H1 (cell line): ENCODE measurements around the gene RSAD2. TPM values are rescaled to one million over a fixed set of nuclear protein-coding genes. Genes with fewer than 3 reads are reported as not detected.

Experiments
- CTCF ChIA-PET: fragments of 300-600 bp; sonication (Branson Sonifier 250); formaldehyde crosslinking; loops from one replicate; lab custom pipeline; 2021; ENCODE audit not compliant: partially characterized antibody; lab: Charles Lee
- POLR2A ChIA-PET: fragments of 300-600 bp; sonication (Branson Sonifier 250); formaldehyde crosslinking; loops from one replicate; lab custom pipeline; 2021; ENCODE audit warnings: inconsistent platforms; ENCODE audit not compliant: partially characterized antibody; lab: Charles Lee
- DNase-seq, 2 experiments: peaks; one replicate each; pipeline versions ENCODE4 v3.0.0 to v3.0.0-alpha.2; 2010 to 2022; ENCODE audit warnings: low spot score in 2 of 2, low read depth in 1 of 2, mixed read lengths in 1 of 2
- FAIRE-seq: peaks from 2 replicates; lab custom pipeline; 2011; peaks lifted over from hg19 to GRCh38; lab: Jason Lieb, UNC
- H2AFZ ChIP-seq: 2 replicates; pipeline ENCODE4 v1.8.1; 2012; ENCODE audit warnings: low read length, inconsistent platforms
- H2AK5ac ChIP-seq: 2 replicates; pipeline ENCODE4 v1.6.1; 2013; ENCODE audit warnings: low read depth, low read length
- H2BK120ac ChIP-seq: replicated peaks from 2 replicates; pipeline ENCODE3; 2013; ENCODE audit warnings: low read depth, low read length, inconsistent platforms
- H2BK12ac ChIP-seq: 2 replicates; pipeline ENCODE4 v1.6.1; 2013; ENCODE audit warnings: low read depth, low read length
- H2BK15ac ChIP-seq: 2 replicates; pipeline ENCODE4 v1.6.1; 2013; ENCODE audit warnings: low read length
- H2BK20ac ChIP-seq: 2 replicates; pipeline ENCODE4 v1.6.1; 2013; ENCODE audit warnings: low read length
- H2BK5ac ChIP-seq: 2 replicates; pipeline ENCODE4 v1.6.1; 2013; ENCODE audit warnings: low read depth, low read length
- H3K14ac ChIP-seq: 2 replicates; pipeline ENCODE4 v1.6.1; 2013; ENCODE audit warnings: inconsistent platforms; ENCODE audit not compliant: insufficient read length
- H3K18ac ChIP-seq: 2 replicates; pipeline ENCODE4 v1.6.1; 2013; ENCODE audit warnings: low read length; ENCODE audit errors: extremely low read depth
- H3K23ac ChIP-seq: 2 replicates; pipeline ENCODE4 v1.6.1; 2013; ENCODE audit warnings: inconsistent platforms; ENCODE audit not compliant: insufficient read length
- H3K23me2 ChIP-seq: 2 replicates; pipeline ENCODE4 v1.6.1; 2013; ENCODE audit warnings: low read depth, low read length
- H3K27ac ChIP-seq: 2 replicates; pipeline ENCODE4 v1.6.1; 2011; ENCODE audit warnings: low read depth, low read length, inconsistent platforms
- H3K27me3 ChIP-seq, 4 experiments: replicated peaks in 1 of 4; 1 replicate in 1 of 4; 2 replicates in 3 of 4; pipeline versions ENCODE4 v1.6.1 to v1.8.1; 2011 to 2013; ENCODE audit warnings: low read length in 3 of 4, mild to moderate bottlenecking in 3 of 4, inconsistent platforms in 2 of 4, mixed read lengths in 2 of 4, moderate library complexity in 1 of 4; ENCODE audit not compliant: control insufficient read depth in 3 of 4, insufficient read depth in 3 of 4; ENCODE audit errors: extremely low read depth in 1 of 4
- H3K36me3 ChIP-seq, 4 experiments: 2 replicates each; pipeline versions ENCODE4 v1.6.1 to v1.8.1; 2011 to 2013; ENCODE audit warnings: mild to moderate bottlenecking in 4 of 4, low read length in 3 of 4, moderate library complexity in 2 of 4, control low read depth in 1 of 4, inconsistent platforms in 1 of 4; ENCODE audit not compliant: insufficient read depth in 4 of 4, control insufficient read depth in 2 of 4
- H3K4ac ChIP-seq: replicated peaks from 2 replicates; pipeline ENCODE3; 2013; ENCODE audit warnings: low read length, low read depth, mixed read lengths, inconsistent platforms; ENCODE audit not compliant: insufficient read length
- H3K4me1 ChIP-seq, 4 experiments: replicated peaks in 1 of 4; 1 replicate in 1 of 4; 2 replicates in 3 of 4; pipeline versions ENCODE4 v1.6.1 to v1.8.1; 2011 to 2013; ENCODE audit warnings: low read length in 3 of 4, inconsistent platforms in 2 of 4, mixed read lengths in 1 of 4; ENCODE audit not compliant: insufficient read depth in 4 of 4, control insufficient read depth in 3 of 4
- H3K4me2 ChIP-seq, 2 experiments: 2 replicates each; pipeline versions ENCODE4 v1.6.1 to v1.8.1; 2011 to 2013; ENCODE audit warnings: low read depth in 2 of 2, low read length in 2 of 2, control low read depth in 1 of 2, inconsistent platforms in 1 of 2, mild to moderate bottlenecking in 1 of 2; ENCODE audit not compliant: insufficient read depth in 1 of 2
- H3K4me3 ChIP-seq, 4 experiments: fragments of 200-600, 300-600 bp in 1 of 4; sonication (generic), shearing (Covaris generic), sonication (Bioruptor Twin) in 1 of 4; 2 replicates each; pipeline versions ENCODE4 v1.5.1 to v1.8.1; 2011 to 2016; ENCODE audit warnings: low read length in 4 of 4, low read depth in 3 of 4, control low read depth in 2 of 4, inconsistent platforms in 2 of 4, mild to moderate bottlenecking in 2 of 4, mixed read lengths in 1 of 4, moderate library complexity in 1 of 4; ENCODE audit not compliant: insufficient read depth in 2 of 4; ENCODE audit errors: extremely low read depth in 1 of 4
- H3K56ac ChIP-seq: replicated peaks from 2 replicates; pipeline ENCODE3; 2013; ENCODE audit warnings: low read depth, mild to moderate bottlenecking, mixed read lengths, low read length, inconsistent platforms; ENCODE audit not compliant: insufficient read length
- H3K79me1 ChIP-seq: 2 replicates; pipeline ENCODE4 v1.6.1; 2013; ENCODE audit warnings: low read depth, low read length, control low read depth
- H3K79me2 ChIP-seq, 2 experiments: 2 replicates each; pipeline versions ENCODE4 v1.6.1 to v1.8.1; 2012 to 2013; ENCODE audit warnings: low read length in 2 of 2, mild to moderate bottlenecking in 2 of 2, inconsistent platforms in 1 of 2; ENCODE audit not compliant: insufficient read depth in 2 of 2, control insufficient read depth in 1 of 2
- H3K9ac ChIP-seq, 4 experiments: replicated peaks in 1 of 4; 1 replicate in 1 of 4; 2 replicates in 3 of 4; pipeline versions ENCODE4 v1.6.1 to v1.8.1; 2011 to 2013; ENCODE audit warnings: low read depth in 3 of 4, low read length in 3 of 4, control low read depth in 2 of 4, mild to moderate bottlenecking in 2 of 4, moderate library complexity in 2 of 4, inconsistent platforms in 1 of 4; ENCODE audit errors: extremely low read depth in 1 of 4
- H3K9me3 ChIP-seq, 2 experiments: 2 replicates each; pipeline versions ENCODE4 v1.6.1 to v1.8.1; 2012 to 2013; ENCODE audit warnings: mild to moderate bottlenecking in 2 of 2, moderate library complexity in 2 of 2, control low read depth in 1 of 2, inconsistent platforms in 1 of 2, low read depth in 1 of 2, low read length in 1 of 2, mixed read lengths in 1 of 2; ENCODE audit not compliant: insufficient read depth in 2 of 2
- H4K20me1 ChIP-seq, 2 experiments: replicated peaks in 1 of 2; 2 replicates each; pipeline versions ENCODE3 to v1.8.1; 2011 to 2013; ENCODE audit warnings: inconsistent platforms in 2 of 2, low read length in 2 of 2, mild to moderate bottlenecking in 1 of 2; ENCODE audit not compliant: insufficient read depth in 2 of 2, control insufficient read depth in 1 of 2
- H4K5ac ChIP-seq: 2 replicates; pipeline ENCODE4 v1.6.1; 2013; ENCODE audit warnings: low read length, low read depth, mixed read lengths, inconsistent platforms; ENCODE audit not compliant: insufficient read length
- H4K8ac ChIP-seq: 2 replicates; pipeline ENCODE4 v1.8.0; 2013; ENCODE audit warnings: mild to moderate bottlenecking, moderate library complexity, low read length, inconsistent platforms; ENCODE audit not compliant: insufficient read depth; ENCODE audit errors: extremely low read depth
- H4K91ac ChIP-seq: replicated peaks from 2 replicates; pipeline ENCODE3; 2013; ENCODE audit warnings: low read length, mixed read lengths, inconsistent platforms; ENCODE audit not compliant: insufficient read length
- ATF3 ChIP-seq: IDR thresholded peaks from 2 replicates; pipeline ENCODE4 v1.6.1; 2011; ENCODE audit warnings: low read depth, mild to moderate bottlenecking, low read length; ENCODE audit not compliant: insufficient read depth
- BACH1 ChIP-seq: IDR thresholded peaks from 2 replicates; pipeline ENCODE4 v1.6.1; 2012; ENCODE audit warnings: low read length, improper control_type of control experiment
- CBX5 ChIP-seq: fragments of 300-800, 300-1000 bp; sonication (generic); IDR thresholded peaks from 2 replicates; pipeline ENCODE4 v1.7.1; 2016; ENCODE audit warnings: antibody characterized with exemption, low read length, low read depth
- CBX8 ChIP-seq: fragments of 300-800, 300-1000 bp; sonication (generic); IDR thresholded peaks from 2 replicates; pipeline ENCODE4 v1.7.1; 2016; ENCODE audit warnings: low read depth, low read length, borderline replicate concordance
- CHD2 ChIP-seq: IDR thresholded peaks from 2 replicates; pipeline ENCODE4 v1.6.1; 2012; ENCODE audit warnings: low read length, improper control_type of control experiment
- EGR1 ChIP-seq: IDR thresholded peaks from 2 replicates; pipeline ENCODE4 v1.6.1; 2011; ENCODE audit warnings: low read depth, low read length, borderline replicate concordance
- FOSL1 ChIP-seq: IDR thresholded peaks from 2 replicates; pipeline ENCODE4 v1.6.1; 2011; ENCODE audit warnings: mild to moderate bottlenecking, low read depth, low read length, moderate library complexity; ENCODE audit not compliant: insufficient read depth
- GTF2F1 ChIP-seq: IDR thresholded peaks from 2 replicates; pipeline ENCODE4 v1.6.1; 2012; ENCODE audit warnings: low read depth, low read length, improper control_type of control experiment, borderline replicate concordance
- HDAC6 ChIP-seq: IDR thresholded peaks from one replicate; pipeline ENCODE4 v1.7.1; 2012; ENCODE audit warnings: low read depth, mild to moderate bottlenecking, inconsistent platforms, low read length, moderate library complexity
- KDM4A ChIP-seq: IDR thresholded peaks from one replicate; pipeline ENCODE4 v1.7.1; 2012; ENCODE audit warnings: low read depth, mild to moderate bottlenecking, moderate library complexity, low read length, inconsistent platforms; ENCODE audit not compliant: severe bottlenecking
- PHF8 ChIP-seq: fragments of 200-600 bp; sonication (generic); conservative IDR thresholded peaks from 2 replicates; pipeline ENCODE4 v1.7.1; 2012; ENCODE audit warnings: low read depth, mild to moderate bottlenecking, inconsistent platforms, low read length, moderate library complexity
- POLR2A ChIP-seq, 2 experiments: IDR thresholded peaks; 1 replicate in 1 of 2; 2 replicates in 1 of 2; pipeline ENCODE4 v1.6.1; 2011; ENCODE audit warnings: low read depth in 2 of 2, low read length in 2 of 2, mild to moderate bottlenecking in 2 of 2; ENCODE audit errors: control extremely low read depth in 1 of 2
- POLR2AphosphoS5 ChIP-seq: IDR thresholded peaks from 2 replicates; pipeline ENCODE4 v1.6.1; 2011; ENCODE audit warnings: low read depth, low read length
- POU5F1 ChIP-seq: IDR thresholded peaks from 2 replicates; pipeline ENCODE4 v1.6.1; 2011; ENCODE audit warnings: low read depth, mild to moderate bottlenecking, low read length, moderate library complexity
- SAP30 ChIP-seq: fragments of 300-600 bp; sonication (generic); IDR thresholded peaks from 2 replicates; pipeline ENCODE4 v1.7.1; 2012; ENCODE audit warnings: low read length, moderate library complexity, mild to moderate bottlenecking, inconsistent platforms; ENCODE audit not compliant: insufficient read depth, insufficient replicate concordance
- SIX5 ChIP-seq: IDR thresholded peaks from 2 replicates; pipeline ENCODE4 v1.6.1; 2011; ENCODE audit warnings: mild to moderate bottlenecking, low read depth, low read length
- SP4 ChIP-seq: IDR thresholded peaks from 2 replicates; pipeline ENCODE4 v1.6.1; 2012; ENCODE audit warnings: low read length, inconsistent platforms
- polyA plus RNA-seq, 7 experiments: library from polyadenylated mRNA; depleted of rRNA in 3 of 7; stranded (reverse) in 5 of 7; unstranded in 2 of 7; fragments of >200 nt in 5 of 7; fragments of 200-250 nt in 2 of 7; gene quantifications; 1 replicate in 5 of 7; 2 replicates in 1 of 7; 4 replicates in 1 of 7; pipeline versions ENCODE4 v1.2.1 to v1.2.3, GENCODE V29; 2011 to 2013; ENCODE audit warnings: missing spikeins in 2 of 7, mixed read lengths in 2 of 7
- total RNA-seq: library from RNA; stranded (reverse); fragmentation: NEBNext Ultra II Directional; extraction: Animal tissue kit (Norgen Biotek cat#: 25700); gene quantifications from 2 replicates; pipeline ENCODE4 v1.2.1, GENCODE V29; 2021

The RSAD2 gene
- total and polyA plus RNA-seq, 2 of the 8 experiments (the other 6 are each of a cell fraction or from before 2014, with no cell fraction given): not detected

GRCh38 chr2:6835467-6835866 lies 42.1 kb upstream of the RSAD2 start:
- Histone ChIP-seq H3K79me1 (no peaks in the 10 kb centered on the region), H3K27me3 (no peaks in the 10 kb centered on the region), H3K18ac (no peak overlapping the region), H2BK20ac (no peak overlapping the region), H3K4me1 (no peaks in the 10 kb centered on the region), H3K23me2 (no peaks in the 10 kb centered on the region), H4K20me1 (no peaks in the 10 kb centered on the region), H3K79me2 (no peaks in the 10 kb centered on the region), H3K14ac (no peak overlapping the region), H3K56ac (no peak overlapping the region), H3K4ac (no peak overlapping the region), H3K9me3 (peaks cover 22 to 24% of the 10 kb centered on the region in 2 experiments), H4K8ac (no peak overlapping the region), H4K5ac (no peak overlapping the region), H3K27ac (no peak overlapping the region), H2BK120ac (no peak overlapping the region), H3K23ac (no peak overlapping the region), H3K4me3 (no peak overlapping the region), H4K91ac (no peak overlapping the region), H2BK5ac (no peak overlapping the region), H2AFZ (no peak overlapping the region), H3K36me3 (no peaks in the 10 kb centered on the region; a peak in 1 of 8 replicates), H3K9ac (no peak overlapping the region), H3K4me2 (no peak overlapping the region), H2BK12ac (no peak overlapping the region), H2AK5ac (no peak overlapping the region), H2BK15ac (no peak overlapping the region)
- ChIA-PET CTCF (no interaction called here), POLR2A (no interaction called here)
- no peak for DNase-seq
- no peak for FAIRE-seq
- TF ChIP-seq FOSL1: no peak
- TF ChIP-seq BACH1: no peak
- no peak for TF ChIP-seq SP4
- no peak for TF ChIP-seq CBX8
- TF ChIP-seq PHF8: no peak
- no peak for TF ChIP-seq CHD2
- TF ChIP-seq EGR1: no peak
- no peak for TF ChIP-seq CBX5
- no peak for TF ChIP-seq POLR2AphosphoS5
- TF ChIP-seq KDM4A: no peak
- no peak for TF ChIP-seq HDAC6
- TF ChIP-seq SIX5: no peak
- no peak for TF ChIP-seq SAP30
- TF ChIP-seq ATF3: no peak
- no peak for TF ChIP-seq POU5F1
- TF ChIP-seq POLR2A (IDR thresholded peaks at IDR 0.05; ENCODE audit: control extremely low read depth in 1 of 2, low read depth in 2 of 2, low read length in 2 of 2): no peak
- TF ChIP-seq GTF2F1: no peak
